Mucosa of rectum (tissue), 2 donors: Measurements from ENCODE around the gene STMN1.

ENCODE experiments used
- H3K27ac ChIP-seq, 2 donors: one replicate each; pipeline ENCODE4 v1.7.0; 2013; ENCODE audit warnings: inconsistent platforms in 2 of 2, low read depth in 2 of 2, low read length in 2 of 2
- H3K27me3 ChIP-seq, 2 donors: one replicate each; pipeline ENCODE4 v1.7.0; 2013; ENCODE audit warnings: low read length in 2 of 2; ENCODE audit not compliant: control insufficient read depth in 2 of 2, insufficient read depth in 2 of 2
- H3K36me3 ChIP-seq, 2 donors: one replicate each; pipeline ENCODE4 v1.7.0; 2013; ENCODE audit warnings: low read length in 2 of 2; ENCODE audit not compliant: control insufficient read depth in 2 of 2, insufficient read depth in 2 of 2
- H3K4me1 ChIP-seq, 2 donors: one replicate each; pipeline ENCODE4 v1.7.0; 2013; ENCODE audit warnings: low read length in 2 of 2, mild to moderate bottlenecking in 1 of 2; ENCODE audit not compliant: control insufficient read depth in 2 of 2, insufficient read depth in 2 of 2
- H3K4me3 ChIP-seq, 2 donors: one replicate each; pipeline ENCODE4 v1.7.0; 2013; ENCODE audit warnings: low read length in 2 of 2
- H3K9ac ChIP-seq, 2 donors: one replicate each; pipeline ENCODE4 v1.7.0; 2013; ENCODE audit warnings: low read length in 2 of 2, low read depth in 1 of 2, mild to moderate bottlenecking in 1 of 2
- H3K9me3 ChIP-seq, 2 donors: one replicate each; pipeline ENCODE4 v1.7.0; 2013; ENCODE audit warnings: low read length in 2 of 2; ENCODE audit not compliant: control insufficient read depth in 2 of 2
- donor health status: healthy.
- donor health status: Normal muscosa, but diverticular disease.

Gene STMN1

GRCh38 chr1:25906644-25907300, 553 bp upstream of the STMN1 start:
- Histone ChIP-seq H3K36me3 (peaks cover 3 to 5% of the 10 kb centered on the region in 2 donors), H3K27ac (no peak overlapping the region), H3K4me1 (peaks cover 9 to 13% of the 10 kb centered on the region in 2 donors), H3K4me3 (peak overlapping the region; percentile 63 to 67), H3K27me3 (no peaks in the 10 kb centered on the region), H3K9ac (peak overlapping the region in 1 of 2 donors; percentile 52), H3K9me3 (no peaks in the 10 kb centered on the region)

GRCh38 chr1:25904943-25905679, 1.1 kb downstream of the STMN1 start:
- H3K36me3 ChIP-seq, result peaks cover 3 to 6% of the 10 kb centered on the region in 2 donors
- no peaks in the 10 kb centered on the region for H3K27me3 ChIP-seq
- H3K4me1 ChIP-seq, result peaks cover 9 to 13% of the 10 kb centered on the region in 2 donors
- H3K4me3 ChIP-seq, result peak overlapping the region; percentile 67 to 84
- peak overlapping the region; percentile 50 to 58 for H3K9ac ChIP-seq
- H3K9me3 ChIP-seq, result no peaks in the 10 kb centered on the region
- peak overlapping the region in 1 of 2 donors; percentile 44 for H3K27ac ChIP-seq

- H3K27ac ChIP-seq, result no peak overlapping the region
These were observed 2.2 kb downstream of the STMN1 start for GRCh38 chr1:25903986-25904385.

DNA sequence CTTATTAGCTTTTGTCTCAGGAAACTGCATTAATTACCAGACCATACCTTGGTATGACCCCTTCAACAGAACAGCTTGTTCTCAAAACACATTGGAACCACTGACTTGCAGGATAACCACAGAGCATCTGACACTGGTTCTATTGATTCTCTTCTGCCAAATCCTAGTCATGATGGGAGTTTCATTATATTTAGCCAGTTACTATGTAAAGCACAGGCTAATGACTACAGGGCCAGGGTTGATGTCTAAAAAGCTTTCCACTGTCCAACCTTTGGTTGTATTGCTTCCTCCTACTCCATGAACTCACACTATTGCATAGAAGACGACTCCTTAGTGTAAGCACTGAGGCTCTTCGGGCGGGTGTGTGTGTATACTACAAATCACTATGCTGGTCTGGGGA, 3.8 kb downstream of the STMN1 start:
- no peaks in the 10 kb centered on the region for H3K27me3 ChIP-seq
- no peak overlapping the region for H3K27ac ChIP-seq
- H3K9ac ChIP-seq, result no peak overlapping the region
- H3K36me3 ChIP-seq, result peaks cover 3 to 20% of the 10 kb centered on the region in 2 donors
- H3K4me3 ChIP-seq, result no peak overlapping the region
- peaks cover 9 to 13% of the 10 kb centered on the region in 2 donors for H3K4me1 ChIP-seq
- no peaks in the 10 kb centered on the region for H3K9me3 ChIP-seq

More at GRCh38 chr1:25903986-25904385, 2.2 kb downstream of the STMN1 start:
- no peak overlapping the region for H3K9ac ChIP-seq
- H3K36me3 ChIP-seq, result peaks cover 3 to 15% of the 10 kb centered on the region in 2 donors
- peaks cover 9 to 13% of the 10 kb centered on the region in 2 donors for H3K4me1 ChIP-seq
- no peaks in the 10 kb centered on the region for H3K9me3 ChIP-seq
- H3K27me3 ChIP-seq, result no peaks in the 10 kb centered on the region
- H3K4me3 ChIP-seq, result no peak overlapping the region

DNA sequence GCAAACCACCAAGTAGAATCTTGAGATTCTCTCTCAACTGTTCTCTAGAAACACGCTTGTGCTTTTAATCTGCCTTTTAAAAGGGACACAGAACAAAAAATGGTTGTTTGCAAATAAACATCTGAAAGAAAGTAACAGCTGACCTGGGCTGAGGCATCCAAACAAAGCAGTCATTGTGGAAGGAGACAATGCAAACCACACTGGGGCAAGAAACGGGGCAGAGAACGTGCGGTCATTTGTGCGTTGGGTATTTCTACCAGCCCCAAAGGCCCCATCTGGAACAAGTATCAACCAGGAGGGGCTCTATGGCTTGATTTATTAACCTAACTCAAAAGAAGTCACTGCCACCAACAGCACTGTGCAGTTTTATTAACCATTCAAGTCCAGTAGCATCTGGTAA, 6.0 kb downstream of the STMN1 start:
- H3K4me3 ChIP-seq, result no peak overlapping the region
- no peaks in the 10 kb centered on the region for H3K27me3 ChIP-seq
- peaks cover 5 to 11% of the 10 kb centered on the region in 2 donors for H3K4me1 ChIP-seq
- peaks cover 3 to 20% of the 10 kb centered on the region in 2 donors for H3K36me3 ChIP-seq
- H3K9ac ChIP-seq, result no peak overlapping the region
- H3K9me3 ChIP-seq, result no peaks in the 10 kb centered on the region
- H3K27ac ChIP-seq, result no peak overlapping the region

GRCh38 chr1:25899792-25900191, 6.4 kb downstream of the STMN1 start:
- no peaks in the 10 kb centered on the region for H3K27me3 ChIP-seq
- H3K9ac ChIP-seq, result no peak overlapping the region
- peaks cover 3 to 20% of the 10 kb centered on the region in 2 donors for H3K36me3 ChIP-seq
- H3K4me3 ChIP-seq, result no peak overlapping the region
- no peaks in the 10 kb centered on the region for H3K9me3 ChIP-seq
- peaks cover under 1 to 8% of the 10 kb centered on the region in 2 donors for H3K4me1 ChIP-seq
- H3K27ac ChIP-seq, result no peak overlapping the region

DNA sequence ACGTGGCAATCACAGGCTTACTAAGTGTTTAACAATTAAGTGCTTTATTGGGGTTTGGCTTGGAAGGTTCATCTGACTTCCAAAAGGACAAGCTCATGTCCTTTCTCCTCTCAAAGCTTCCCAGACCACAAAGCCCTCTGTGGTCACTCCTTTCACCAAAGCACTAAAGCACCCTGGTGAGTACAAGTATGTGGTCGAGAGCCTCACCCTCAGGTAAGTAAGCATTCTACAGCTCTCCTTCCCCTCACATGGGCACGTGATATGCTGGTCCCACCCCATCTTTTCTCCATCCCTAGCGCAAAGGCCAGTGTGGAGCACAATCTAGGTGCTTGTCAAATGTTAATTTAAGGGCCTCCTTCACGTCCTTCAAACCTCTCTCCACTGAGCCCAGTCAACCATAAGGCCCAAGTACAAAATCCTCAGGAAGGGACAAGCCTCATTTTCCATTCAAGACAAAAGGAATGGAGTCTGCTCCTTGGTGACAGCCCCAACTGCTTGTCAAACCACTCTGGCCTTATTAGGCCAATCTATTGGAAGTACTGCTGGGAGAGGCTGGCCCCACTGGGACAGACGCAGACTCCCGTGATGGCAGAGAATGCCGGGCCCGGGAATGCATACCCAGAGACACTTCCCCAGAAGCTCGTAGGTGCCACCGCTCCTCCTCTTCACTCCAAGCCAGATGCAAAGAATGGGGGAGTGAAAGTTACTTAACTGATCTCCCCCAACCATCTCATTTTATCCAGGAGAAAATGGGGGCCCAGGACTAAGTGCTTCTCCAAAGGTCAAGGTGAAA, 7.8 kb downstream of the STMN1 start:
- no peak overlapping the region for H3K27ac ChIP-seq
- no peaks in the 10 kb centered on the region for H3K27me3 ChIP-seq
- no peak overlapping the region for H3K4me3 ChIP-seq
- H3K9ac ChIP-seq, result no peak overlapping the region
- H3K9me3 ChIP-seq, result no peaks in the 10 kb centered on the region
- H3K36me3 ChIP-seq, result peaks cover 3 to 20% of the 10 kb centered on the region in 2 donors
- H3K4me1 ChIP-seq, result peaks cover 0 to 7% of the 10 kb centered on the region in 2 donors

DNA sequence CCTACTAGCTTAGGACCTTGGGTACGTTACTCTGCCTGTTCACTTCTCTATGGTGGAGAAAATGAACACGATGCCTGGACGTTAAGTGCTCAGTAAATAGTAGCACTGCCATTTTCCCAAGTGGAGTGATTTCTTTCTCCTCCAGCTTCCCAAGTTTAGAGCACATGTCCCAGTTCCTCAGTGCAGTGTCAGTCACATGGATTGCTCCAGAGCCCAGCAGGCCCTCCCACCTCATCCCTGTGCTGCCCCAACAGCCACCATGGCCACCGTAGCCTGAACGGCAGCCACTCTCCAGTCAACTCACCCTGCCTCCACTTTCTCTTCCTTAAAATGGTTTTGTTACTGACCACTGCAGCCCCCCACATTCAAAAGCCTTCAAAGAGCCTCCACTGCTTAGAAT, 8.5 kb downstream of the STMN1 start:
- peaks cover 3 to 20% of the 10 kb centered on the region in 2 donors for H3K36me3 ChIP-seq
- H3K9ac ChIP-seq, result no peak overlapping the region
- no peaks in the 10 kb centered on the region for H3K9me3 ChIP-seq
- peaks cover 2 to 10% of the 10 kb centered on the region in 2 donors for H3K4me1 ChIP-seq
- H3K27ac ChIP-seq, result no peak overlapping the region
- H3K4me3 ChIP-seq, result no peak overlapping the region
- no peaks in the 10 kb centered on the region for H3K27me3 ChIP-seq

DNA sequence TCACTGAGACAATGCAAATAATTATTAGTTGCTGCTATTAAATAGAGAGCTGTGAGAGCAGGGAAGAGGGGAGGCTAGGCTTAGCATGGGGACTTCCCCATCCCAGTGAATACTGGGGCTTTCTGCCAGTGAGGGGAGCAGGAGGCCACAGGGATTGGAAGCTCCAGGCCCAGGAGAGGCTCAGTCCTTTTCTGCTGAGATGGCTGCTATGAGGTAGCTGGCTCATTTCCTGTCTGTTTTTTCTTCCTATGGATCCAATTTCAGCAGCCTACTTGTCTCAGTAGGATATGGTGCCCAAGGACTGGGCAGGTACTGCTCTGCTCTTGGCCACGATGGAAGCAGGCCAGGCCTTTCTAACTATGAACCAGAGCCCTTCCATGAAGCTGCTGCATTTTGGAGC, 10.0 kb downstream of the STMN1 start:
- no peak overlapping the region for H3K27ac ChIP-seq
- peaks cover 0 to 14% of the 10 kb centered on the region in 2 donors for H3K36me3 ChIP-seq
- no peaks in the 10 kb centered on the region for H3K27me3 ChIP-seq
- H3K4me3 ChIP-seq, result no peak overlapping the region
- H3K4me1 ChIP-seq, result peaks cover 4 to 17% of the 10 kb centered on the region in 2 donors
- H3K9me3 ChIP-seq, result no peaks in the 10 kb centered on the region
- no peak overlapping the region for H3K9ac ChIP-seq
